Upper lobe of left lung (tissue), 4 donors: Measurements from ENCODE around the gene PPARD.

Source experiments
- CTCF ChIP-seq, 6 experiments: fragments of 450-650 bp in 4 of 6; fragments of 200-600 bp in 2 of 6; sonication (generic) in 2 of 6; IDR thresholded peaks; one replicate each; pipeline ENCODE4 v1.5.1; 2016 to 2019; ENCODE audit warnings: antibody characterized with exemption in 6 of 6
- EP300 ChIP-seq, 4 donors: sonication (generic); formaldehyde crosslinking; IDR thresholded peaks; one replicate each; pipeline ENCODE4 v1.5.1; 2017; ENCODE audit warnings: antibody characterized with exemption in 4 of 4, control low read depth in 2 of 4
- POLR2A ChIP-seq, 4 donors: fragments of 450-650 bp; IDR thresholded peaks; one replicate each; pipeline ENCODE4 v1.5.1; 2016 to 2017; ENCODE audit warnings: antibody characterized with exemption in 4 of 4, mild to moderate bottlenecking in 2 of 4

DNA sequence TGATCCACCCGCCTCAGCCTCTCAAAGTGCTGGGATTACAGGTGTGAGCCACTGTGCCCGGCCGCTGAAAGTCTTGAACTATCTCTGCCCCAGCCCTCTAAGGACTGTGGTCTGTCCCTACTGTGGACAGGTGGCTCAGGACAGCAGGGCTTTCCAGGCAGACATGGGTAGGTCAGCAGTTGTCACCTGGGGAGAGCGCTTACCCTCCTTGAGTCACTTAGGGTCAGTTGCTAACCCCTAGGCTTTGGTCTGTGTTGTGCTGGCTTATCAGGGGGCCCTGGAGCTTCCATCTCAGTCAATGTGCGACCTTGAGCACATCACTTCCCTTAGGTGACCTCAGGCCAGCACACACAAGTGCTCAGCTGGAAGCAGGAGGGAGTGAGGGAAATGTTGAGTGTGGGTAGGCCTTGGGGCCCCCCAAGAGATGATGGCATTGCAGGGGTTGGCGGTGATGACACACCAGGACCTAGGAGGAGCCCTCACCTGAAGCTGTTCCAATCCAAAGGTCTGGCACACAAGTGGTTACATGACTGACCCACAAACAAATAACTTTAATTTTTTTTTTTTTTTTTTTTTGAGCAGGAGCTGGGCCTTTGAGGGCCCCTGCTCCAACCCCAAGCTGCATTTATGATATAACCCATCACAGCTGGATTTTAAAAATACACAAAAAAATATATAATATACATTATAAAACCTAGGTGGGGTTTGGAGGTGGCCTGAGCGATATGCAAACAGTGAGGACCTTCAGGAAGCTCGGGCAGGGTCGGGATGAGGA lies 130.9 kb downstream of the PPARD start:
- TF ChIP-seq CTCF (IDR thresholded peaks at IDR 0.05) (no peak), POLR2A (IDR thresholded peaks at IDR 0.05) (no peak), EP300 (IDR thresholded peaks at IDR 0.05) (no peak)
